EL (cell line): ENCODE measurements around the gene NFKBIL1.
"Not testable (repeated sequence)": the region's sequence is repeated elsewhere in the genome, so short reads cannot be mapped to it uniquely, and the experiment has no call there.

Source experiments
- DNase-seq: peaks from one replicate; pipeline ENCODE4 v3.0.0-alpha.2; 2016

The NFKBIL1 gene

DNA sequence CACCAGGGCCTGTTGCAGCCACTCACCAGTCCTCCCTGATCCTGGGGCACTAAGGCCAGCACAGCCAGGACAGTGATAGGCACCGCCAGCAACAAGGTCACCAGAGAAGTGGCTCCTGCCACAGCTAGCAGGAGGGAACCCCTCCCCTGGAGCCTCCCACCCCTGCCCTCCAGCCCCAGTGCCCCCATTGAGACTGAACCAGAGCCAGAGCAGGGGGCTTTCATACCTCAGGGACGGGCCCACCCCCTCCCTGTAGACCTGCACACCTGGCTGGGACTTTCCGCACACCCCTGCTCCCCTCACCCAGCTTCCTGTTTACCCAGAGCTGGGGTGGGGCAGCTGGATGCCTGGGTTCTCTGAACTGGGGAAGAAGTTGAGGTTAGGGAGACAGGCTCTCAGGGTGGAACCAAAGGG lies 34.8 kb downstream of the NFKBIL1 start, which contains the start of gene LTB:
Gene LTB (minus strand): TSS at position 195 of the 414 bp plus-strand sequence. CDS start 7 bp downstream, at position 188.
- DNase-seq = no peak

DNA sequence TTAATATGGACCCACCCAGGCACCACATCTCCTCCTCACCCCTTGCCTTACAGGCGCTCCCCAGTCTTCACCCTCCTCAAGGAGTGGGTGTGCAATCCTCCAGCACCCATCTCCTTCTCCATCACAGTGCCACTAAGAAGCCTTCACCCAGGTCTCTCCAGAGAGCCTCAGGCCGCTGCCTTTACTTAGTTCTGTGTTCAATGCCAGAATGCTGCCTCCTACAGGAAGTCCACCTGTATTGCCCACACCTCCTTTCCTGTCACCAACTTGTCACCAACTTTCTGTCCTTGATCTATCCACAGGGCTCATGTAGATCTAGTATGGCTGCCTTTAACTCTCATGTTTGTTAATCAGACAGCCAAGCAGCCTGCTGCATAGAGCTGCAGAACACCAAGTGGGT lies 38.1 kb downstream of the NFKBIL1 start:
- no peak for DNase-seq

DNA sequence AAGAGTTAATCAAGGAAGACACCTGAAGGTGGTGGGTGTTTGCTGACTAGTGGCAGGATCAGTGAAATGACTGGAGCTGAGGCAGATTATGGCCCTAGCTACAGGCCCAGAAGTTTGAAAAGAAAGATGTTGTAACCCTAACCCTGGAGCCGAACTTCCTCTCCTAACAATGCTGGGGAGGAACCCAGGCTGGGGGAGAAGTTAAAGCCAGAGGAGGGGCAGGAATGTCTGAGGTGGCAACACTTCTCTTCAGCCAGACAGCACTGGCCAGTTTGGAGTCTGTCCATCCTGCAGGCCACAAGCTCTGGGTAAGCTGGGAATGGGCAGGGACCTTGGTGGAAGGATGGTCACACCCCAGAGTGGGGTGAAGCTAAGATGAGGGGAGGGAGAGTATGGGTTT lies 38.6 kb downstream of the NFKBIL1 start, which contains the start of gene LST1:
Gene LST1 (plus strand): TSS at position 270 of the 400 bp plus-strand sequence. CDS start 1,023 bp downstream, outside the sequence.
- no peak for DNase-seq

DNA sequence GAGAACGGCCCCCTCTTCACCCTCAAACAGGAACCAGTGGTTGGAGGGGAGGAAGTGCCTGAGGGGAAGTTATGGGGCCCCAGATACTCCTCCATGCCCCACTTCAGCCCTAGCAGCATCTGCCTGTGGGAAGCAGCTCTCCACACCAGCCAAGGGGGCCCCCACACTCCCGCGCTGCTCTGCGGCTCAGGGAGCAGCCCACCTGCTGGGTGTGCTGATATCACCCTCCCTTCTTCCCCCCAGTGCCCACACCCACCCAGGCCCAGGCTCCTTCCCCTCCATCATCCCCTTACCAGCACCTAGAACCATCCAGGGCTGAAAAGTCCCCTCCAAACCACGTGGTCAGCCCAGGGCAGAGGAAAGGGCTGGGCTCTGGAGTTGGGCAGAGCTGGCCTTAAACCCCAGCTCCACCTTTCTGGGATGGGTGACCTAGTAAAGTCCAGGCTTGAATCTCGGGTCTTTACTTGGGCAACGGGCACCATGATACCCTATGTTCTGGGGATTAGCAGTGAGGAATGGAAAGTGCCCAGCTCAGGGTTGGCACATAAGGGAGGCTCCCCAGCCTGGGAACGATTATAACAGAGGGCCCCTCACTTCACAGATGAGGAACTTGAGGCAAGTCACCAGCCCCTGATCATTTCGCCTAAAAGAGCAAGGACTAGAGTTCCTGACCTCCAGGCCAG lies 39.3 kb downstream of the NFKBIL1 start:
- no peak for DNase-seq

DNA sequence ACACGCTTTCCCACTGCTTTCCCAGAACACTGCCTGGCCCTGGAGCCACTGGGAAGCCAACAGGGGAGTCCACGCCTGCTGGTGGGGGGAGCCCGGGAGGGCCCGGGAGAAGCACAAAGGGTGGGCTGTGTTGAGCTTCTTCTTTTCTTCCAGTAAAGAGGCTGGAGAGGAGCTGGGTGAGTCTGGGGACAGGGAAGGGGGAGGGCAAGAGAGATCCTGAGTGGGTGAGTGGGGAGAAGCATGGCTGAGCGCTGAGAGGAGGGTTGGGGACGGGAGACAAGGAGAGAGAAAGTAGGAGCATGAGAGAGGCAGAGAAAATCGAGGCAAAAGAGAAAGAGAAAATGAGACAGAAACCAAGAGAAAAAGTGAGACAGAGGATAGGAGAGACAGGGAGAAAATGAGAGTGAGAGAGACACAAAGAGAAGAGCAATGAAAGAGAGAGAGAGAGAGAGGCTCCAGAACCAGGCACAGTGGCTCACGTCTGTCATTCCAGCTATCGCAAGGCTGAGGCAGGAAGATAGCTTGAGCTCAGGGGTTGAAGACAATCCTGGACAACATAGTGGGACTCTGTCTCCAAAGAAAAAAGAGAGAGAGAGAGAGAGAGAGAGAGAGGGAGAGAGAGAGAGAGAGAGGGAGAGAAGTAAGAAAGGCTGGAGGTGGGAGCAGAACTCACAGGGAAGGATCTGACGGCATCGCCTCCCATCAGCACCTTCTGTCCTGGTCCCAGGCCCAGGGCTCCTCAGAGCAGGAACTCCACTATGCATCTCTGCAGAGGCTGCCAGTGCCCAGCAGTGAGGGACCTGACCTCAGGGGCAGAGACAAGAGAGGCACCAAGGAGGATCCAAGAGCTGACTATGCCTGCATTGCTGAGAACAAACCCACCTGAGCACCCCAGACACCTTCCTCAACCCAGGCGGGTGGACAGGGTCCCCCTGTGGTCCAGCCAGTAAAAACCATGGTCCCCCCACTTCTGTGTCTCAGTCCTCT lies 40.7 kb downstream of the NFKBIL1 start:
- no peak for DNase-seq

DNA sequence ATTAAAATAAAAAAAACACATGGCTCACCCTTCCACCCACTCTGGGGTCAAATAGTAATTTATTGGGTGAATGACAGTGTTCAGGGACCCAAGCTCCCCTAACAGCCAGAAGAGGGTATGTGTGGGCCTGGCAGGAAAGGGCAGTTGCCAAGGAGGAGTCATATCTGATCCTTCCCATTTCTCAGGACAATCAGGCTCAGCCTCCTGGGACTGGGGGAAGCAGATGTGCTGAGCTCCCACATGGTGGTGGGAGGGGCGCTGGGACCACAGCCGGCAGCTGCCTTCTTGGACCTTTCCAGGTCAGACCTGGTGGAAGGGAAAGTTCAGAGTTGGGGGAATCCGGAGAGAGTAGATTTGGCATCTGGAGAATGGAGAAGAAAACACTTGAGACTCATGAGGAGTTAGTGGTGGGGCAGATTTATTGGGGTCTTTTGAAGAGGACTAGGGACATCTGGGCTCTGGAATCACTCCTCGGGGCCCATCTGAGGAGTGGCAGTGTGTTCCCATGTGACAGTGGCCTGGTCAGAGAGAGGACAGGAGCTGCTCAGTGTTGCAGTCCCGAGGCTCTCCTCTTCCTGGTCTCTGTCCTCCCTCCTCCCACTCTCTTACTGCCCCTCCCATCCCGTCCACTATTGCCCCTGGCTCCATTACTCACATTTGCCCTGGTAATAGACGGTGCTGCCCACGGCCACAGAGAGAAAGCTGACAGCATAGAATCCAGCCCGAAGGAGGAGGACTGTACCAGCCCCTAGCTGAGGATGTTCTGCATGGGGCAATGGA lies 41.7 kb downstream of the NFKBIL1 start:
- peak; percentile 34 for DNase-seq

DNA sequence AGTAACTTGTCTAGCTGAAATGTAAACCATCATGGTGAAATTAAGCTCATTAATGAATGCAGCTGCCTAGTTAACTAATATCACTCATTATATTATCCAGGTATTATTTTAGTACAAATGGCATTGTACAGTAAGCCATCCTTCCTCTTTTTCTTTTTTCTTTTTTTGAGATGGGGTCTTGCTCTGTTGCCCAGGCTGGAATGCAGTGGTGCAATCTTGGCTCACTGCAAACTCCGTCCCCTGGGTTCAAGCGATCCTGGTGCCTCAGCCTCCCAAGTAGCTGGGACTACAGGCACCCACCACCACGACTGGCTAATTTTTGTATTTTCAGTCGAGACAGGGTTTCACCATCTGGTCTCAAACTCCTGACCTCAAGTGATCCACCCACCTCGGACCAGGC lies 43.3 kb downstream of the NFKBIL1 start:
- not testable (repeated sequence) for DNase-seq

DNA sequence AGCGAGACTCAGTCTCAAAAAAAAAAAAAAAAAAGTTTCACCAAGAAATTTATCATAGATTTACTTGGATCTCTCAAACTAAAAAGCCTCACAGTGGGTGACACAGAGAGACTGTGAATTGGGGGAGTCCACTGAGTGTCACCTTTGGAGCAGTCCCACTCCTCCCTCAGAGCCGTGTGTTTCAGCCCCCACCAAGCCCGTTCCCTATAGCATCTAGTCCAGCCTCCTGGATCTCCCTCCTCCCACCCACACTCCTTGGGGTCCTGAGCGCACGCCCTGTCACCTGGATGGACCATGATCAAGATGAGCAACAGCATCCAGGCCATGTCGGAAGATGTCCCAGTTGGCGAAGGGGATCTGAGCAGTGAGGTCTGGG lies 45.0 kb downstream of the NFKBIL1 start:
- DNase-seq = no peak

DNA sequence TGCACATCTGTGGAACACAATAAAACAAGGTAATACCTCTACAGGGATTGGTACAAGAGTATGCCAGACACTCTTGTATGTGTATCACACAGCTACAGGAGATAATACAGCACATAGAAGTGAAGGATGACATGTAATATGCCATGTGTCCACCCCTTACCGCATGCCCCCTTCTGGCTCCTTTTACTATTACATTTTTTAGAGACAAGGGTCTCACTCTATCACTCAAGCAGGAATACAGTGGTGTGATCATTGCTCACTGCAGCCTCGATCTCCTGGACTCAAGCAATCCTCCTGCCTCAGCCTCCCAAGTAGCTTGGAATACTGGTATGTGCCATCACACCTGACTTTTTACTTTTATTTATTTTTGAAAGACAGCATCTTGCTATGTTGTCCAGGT lies 49.6 kb downstream of the NFKBIL1 start:
- peak; percentile 57 for DNase-seq

DNA sequence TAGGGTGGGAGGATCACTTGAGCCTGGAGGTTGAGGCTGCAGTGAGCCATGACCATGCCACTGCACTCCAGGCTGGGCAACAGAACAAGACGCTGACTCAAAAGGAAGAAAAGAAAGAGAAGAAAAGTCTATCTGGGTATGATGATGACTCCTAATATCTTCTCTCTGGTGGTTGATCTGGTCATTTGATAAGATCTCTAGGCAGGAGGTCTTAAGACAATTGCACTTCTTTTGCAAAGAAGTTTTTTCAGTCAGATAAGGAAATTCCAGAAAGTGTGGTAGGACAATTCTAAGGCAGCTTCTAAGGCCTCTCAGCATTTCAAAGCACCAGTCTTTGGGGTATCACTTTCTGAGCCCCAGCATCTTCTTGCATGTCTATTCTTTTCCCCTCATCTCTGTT lies 59.9 kb downstream of the NFKBIL1 start:
- DNase-seq = no peak
